OCI-LY3 (cell line): ENCODE results near the gene ZFP91.

ENCODE experiments used
- CTCF ChIP-seq: fragments of 200-600, 300-600 bp; sonication (generic); IDR thresholded peaks from 2 replicates; pipeline ENCODE4 v1.5.1; 2014; ENCODE audit warnings: antibody characterized with exemption, low read length, low read depth
- EZH2phosphoT487 ChIP-seq: fragments of 200-600 bp; shearing (Covaris generic); IDR thresholded peaks from 2 replicates; pipeline ENCODE4 v1.6.1; 2018; ENCODE audit warnings: antibody characterized with exemption, mixed run types, low read depth

DNA sequence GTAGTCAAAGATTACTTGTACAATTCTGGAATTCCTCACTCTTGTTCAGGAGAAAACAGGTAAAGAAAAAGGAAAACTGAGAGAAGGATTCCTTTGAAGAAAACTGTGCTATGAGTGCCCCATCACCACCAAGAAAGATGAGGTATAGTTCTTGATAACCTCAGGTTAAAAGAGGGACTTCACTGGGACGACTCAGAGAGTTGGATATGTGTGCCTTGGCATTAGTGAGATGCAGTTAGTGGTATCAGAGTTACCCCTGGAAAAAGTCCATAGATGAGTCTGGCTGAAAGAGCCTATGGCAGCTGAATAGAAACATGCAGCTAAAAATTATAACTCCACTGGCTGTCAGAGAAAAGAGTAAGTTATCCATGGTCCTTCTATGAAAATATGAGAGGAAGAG lies 32.0 kb upstream of the ZFP91 start:
- TF ChIP-seq CTCF (no peak), EZH2phosphoT487 (no peak)
